Osteocyte (in vitro differentiated cells): Measurements from ENCODE around the gene SLC22A25. TPM values are rescaled to one million over a fixed set of nuclear protein-coding genes. Genes with fewer than 3 reads are reported as not detected.

ENCODE experiments used
- DNase-seq: peaks from one replicate; pipeline ENCODE4 v3.0.0; 2021; ENCODE audit warnings: mixed read lengths; ENCODE audit not compliant: unreplicated experiment; ENCODE audit errors: extremely low spot score
- H3K27ac Mint-ChIP-seq: one replicate; pipeline ENCODE4 v1.8.0; 2021; ENCODE audit warnings: mild to moderate bottlenecking, mixed read lengths; ENCODE audit not compliant: unreplicated experiment
- H3K27me3 Mint-ChIP-seq: one replicate; pipeline ENCODE4 v1.8.0; 2021; ENCODE audit warnings: mixed read lengths; ENCODE audit not compliant: unreplicated experiment
- H3K36me3 Mint-ChIP-seq: one replicate; pipeline ENCODE4 v1.8.0; 2021; ENCODE audit warnings: mixed read lengths; ENCODE audit not compliant: unreplicated experiment
- H3K4me1 Mint-ChIP-seq: one replicate; pipeline ENCODE4 v1.8.0; 2021; ENCODE audit warnings: mixed read lengths; ENCODE audit not compliant: unreplicated experiment
- H3K4me3 Mint-ChIP-seq: one replicate; pipeline ENCODE4 v1.8.0; 2021; ENCODE audit warnings: mild to moderate bottlenecking, moderate library complexity, mixed read lengths; ENCODE audit not compliant: unreplicated experiment
- H3K9me3 Mint-ChIP-seq: one replicate; pipeline ENCODE4 v1.8.0; 2021; ENCODE audit warnings: mixed read lengths; ENCODE audit not compliant: unreplicated experiment
- total RNA-seq: library from RNA; stranded (reverse); gene quantifications from 2 replicates; pipeline ENCODE4 v1.2.1, GENCODE V29; 2021
- TF ChIP-seq, protein P1 (sequence below): fragments of 200-600 bp; sonication (generic); IDR thresholded peaks from 2 replicates; pipeline ENCODE4 v1.5.0; 2021; ENCODE audit warnings: antibody characterized with exemption, mild to moderate bottlenecking, moderate library complexity

The SLC22A25 gene
- total RNA-seq, 1 donor from 2014 or later, result not detected

DNA sequence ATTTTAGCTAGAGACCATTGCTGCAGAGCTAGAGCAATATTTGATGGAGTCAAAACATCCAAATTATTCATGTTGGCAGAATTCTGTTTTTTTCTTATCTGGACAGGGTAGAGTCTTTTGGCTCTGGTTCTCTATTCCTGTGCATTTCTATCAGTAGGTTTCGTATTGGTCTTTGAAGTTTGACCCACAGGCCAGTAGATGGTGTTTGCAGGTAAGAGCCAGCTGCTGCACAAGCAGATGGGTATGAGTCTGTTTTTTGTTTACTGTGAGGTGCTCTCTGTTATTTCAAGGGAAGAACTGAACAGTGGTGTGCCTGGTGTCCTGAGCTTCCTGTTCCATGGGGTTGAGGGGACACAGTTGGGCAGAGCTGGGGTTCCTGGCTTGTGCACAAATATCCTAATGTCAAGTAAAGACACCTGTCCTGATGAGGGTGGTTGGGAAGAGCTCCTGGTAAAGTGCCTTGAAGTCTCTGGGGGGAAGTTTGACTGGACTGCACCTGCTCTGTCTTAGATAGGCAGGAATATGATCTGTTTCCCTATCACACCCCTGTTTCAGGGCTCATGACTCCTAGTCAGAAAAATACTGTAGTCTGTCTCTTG is 34.0 kb upstream of the SLC22A25 start:
- Mint-ChIP-seq H3K4me3 (no peak overlapping the region), H3K27ac (no peak overlapping the region), H3K9me3 (no peaks in the 10 kb centered on the region), H3K4me1 (no peaks in the 10 kb centered on the region), H3K27me3 (no peaks in the 10 kb centered on the region), H3K36me3 (no peaks in the 10 kb centered on the region)
- TF ChIP-seq, protein P1, sequence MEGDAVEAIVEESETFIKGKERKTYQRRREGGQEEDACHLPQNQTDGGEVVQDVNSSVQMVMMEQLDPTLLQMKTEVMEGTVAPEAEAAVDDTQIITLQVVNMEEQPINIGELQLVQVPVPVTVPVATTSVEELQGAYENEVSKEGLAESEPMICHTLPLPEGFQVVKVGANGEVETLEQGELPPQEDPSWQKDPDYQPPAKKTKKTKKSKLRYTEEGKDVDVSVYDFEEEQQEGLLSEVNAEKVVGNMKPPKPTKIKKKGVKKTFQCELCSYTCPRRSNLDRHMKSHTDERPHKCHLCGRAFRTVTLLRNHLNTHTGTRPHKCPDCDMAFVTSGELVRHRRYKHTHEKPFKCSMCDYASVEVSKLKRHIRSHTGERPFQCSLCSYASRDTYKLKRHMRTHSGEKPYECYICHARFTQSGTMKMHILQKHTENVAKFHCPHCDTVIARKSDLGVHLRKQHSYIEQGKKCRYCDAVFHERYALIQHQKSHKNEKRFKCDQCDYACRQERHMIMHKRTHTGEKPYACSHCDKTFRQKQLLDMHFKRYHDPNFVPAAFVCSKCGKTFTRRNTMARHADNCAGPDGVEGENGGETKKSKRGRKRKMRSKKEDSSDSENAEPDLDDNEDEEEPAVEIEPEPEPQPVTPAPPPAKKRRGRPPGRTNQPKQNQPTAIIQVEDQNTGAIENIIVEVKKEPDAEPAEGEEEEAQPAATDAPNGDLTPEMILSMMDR, result no peak
- no peak for DNase-seq

DNA sequence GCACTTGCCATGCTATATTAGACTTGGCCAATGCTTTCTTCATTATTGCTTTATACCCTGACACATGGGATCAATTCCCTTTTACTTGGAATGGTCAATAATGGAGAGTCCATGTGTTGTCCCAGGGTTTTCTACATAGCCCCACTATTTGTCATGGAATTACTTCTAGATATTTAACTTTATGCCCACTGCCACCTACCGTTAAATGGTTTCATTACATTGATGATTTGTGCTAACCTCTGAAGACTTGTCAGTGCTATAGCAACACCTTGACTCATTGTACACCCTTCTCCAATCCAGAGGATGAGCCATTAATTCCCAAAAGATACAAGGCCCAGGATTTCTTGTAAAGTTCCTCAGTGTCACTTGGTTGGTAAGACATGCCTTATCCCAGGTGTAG is 31.4 kb upstream of the SLC22A25 start:
- DNase-seq, result no peak
- no peaks in the 10 kb centered on the region for H3K9me3 Mint-ChIP-seq
- TF ChIP-seq, protein P1, result no peak
- no peak overlapping the region for H3K4me3 Mint-ChIP-seq
- no peak overlapping the region for H3K27ac Mint-ChIP-seq
- H3K4me1 Mint-ChIP-seq, result no peaks in the 10 kb centered on the region
- H3K27me3 Mint-ChIP-seq, result no peaks in the 10 kb centered on the region
- no peaks in the 10 kb centered on the region for H3K36me3 Mint-ChIP-seq

DNA sequence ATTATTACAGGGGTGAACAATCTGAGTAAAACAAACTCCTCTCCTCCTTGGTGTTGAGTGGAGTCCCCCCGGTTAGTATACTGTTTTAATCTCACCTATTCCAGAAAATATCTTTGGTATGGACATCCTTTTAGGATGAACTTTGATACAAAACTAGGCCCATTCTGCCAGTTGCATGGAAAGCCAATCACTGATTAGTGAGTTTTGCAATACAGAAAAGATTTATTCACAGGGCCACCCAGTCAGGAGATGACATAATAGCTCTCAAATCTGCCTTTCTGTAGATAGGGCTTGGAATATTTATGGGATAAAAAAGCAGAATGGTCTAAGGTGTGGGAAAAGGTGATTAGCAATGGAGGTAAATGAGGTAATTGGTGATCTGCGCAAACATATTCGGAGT is 30.3 kb upstream of the SLC22A25 start:
- Mint-ChIP-seq H3K4me1 (no peaks in the 10 kb centered on the region), H3K27me3 (no peaks in the 10 kb centered on the region), H3K36me3 (no peaks in the 10 kb centered on the region), H3K9me3 (no peaks in the 10 kb centered on the region), H3K27ac (no peak overlapping the region), H3K4me3 (no peak overlapping the region)
- no peak for DNase-seq
- TF ChIP-seq, protein P1, result no peak

DNA sequence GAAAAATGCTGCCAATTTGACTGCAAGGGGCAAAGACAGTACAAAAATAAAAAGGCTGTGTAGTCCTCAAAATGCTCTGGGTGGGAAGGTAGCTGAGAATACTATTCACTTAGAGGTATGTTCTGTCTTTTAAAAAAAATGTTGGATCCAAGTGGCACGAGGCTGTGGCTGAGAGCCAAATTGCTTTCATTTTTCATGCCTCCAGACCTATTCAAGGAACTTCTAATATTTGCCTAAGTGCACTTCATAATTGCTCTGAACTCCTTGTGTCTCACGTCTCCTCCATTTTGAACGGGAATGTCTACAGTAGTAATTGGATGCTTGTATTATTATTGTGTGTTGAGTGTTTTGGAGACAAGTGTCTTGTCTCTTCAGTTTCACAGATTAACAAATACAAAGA is 19.1 kb upstream of the SLC22A25 start:
- TF ChIP-seq, protein P1, result no peak
- H3K27ac Mint-ChIP-seq, result no peak overlapping the region
- no peaks in the 10 kb centered on the region for H3K9me3 Mint-ChIP-seq
- no peaks in the 10 kb centered on the region for H3K27me3 Mint-ChIP-seq
- H3K4me3 Mint-ChIP-seq, result no peak overlapping the region
- no peaks in the 10 kb centered on the region for H3K36me3 Mint-ChIP-seq
- DNase-seq, result no peak
- H3K4me1 Mint-ChIP-seq, result no peaks in the 10 kb centered on the region

DNA sequence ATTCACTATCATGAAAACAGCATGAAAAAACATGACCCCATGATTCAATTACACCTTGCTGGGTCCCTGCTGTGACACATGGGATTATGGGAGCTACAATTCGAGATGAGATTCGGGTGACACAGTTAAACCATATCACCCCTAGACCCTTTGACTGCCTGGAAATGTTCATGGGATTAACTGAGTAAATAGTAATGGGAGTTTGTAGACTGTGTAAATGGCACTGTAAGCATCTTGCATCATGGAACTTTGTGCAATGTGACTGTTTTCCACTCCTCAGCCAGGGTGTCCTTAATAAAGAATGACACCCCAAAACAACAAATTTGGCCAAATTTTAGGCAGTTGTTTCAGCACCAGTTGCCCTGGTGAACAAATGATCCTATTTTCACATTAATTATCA is 7.9 kb upstream of the SLC22A25 start:
- TF ChIP-seq, protein P1, result no peak
- H3K9me3 Mint-ChIP-seq, result peaks cover under 1% of the 10 kb centered on the region
- H3K4me1 Mint-ChIP-seq, result no peaks in the 10 kb centered on the region
- H3K4me3 Mint-ChIP-seq, result no peak overlapping the region
- no peak overlapping the region for H3K27ac Mint-ChIP-seq
- DNase-seq, result no peak
- H3K36me3 Mint-ChIP-seq, result no peaks in the 10 kb centered on the region
- H3K27me3 Mint-ChIP-seq, result no peaks in the 10 kb centered on the region
